Measurements from ENCODE around the gene CZIB.
"Not testable (repeated sequence)": the region's sequence is repeated elsewhere in the genome, so short reads cannot be mapped to it uniquely, and the experiment has no call there.

CZIB gene

DNA sequence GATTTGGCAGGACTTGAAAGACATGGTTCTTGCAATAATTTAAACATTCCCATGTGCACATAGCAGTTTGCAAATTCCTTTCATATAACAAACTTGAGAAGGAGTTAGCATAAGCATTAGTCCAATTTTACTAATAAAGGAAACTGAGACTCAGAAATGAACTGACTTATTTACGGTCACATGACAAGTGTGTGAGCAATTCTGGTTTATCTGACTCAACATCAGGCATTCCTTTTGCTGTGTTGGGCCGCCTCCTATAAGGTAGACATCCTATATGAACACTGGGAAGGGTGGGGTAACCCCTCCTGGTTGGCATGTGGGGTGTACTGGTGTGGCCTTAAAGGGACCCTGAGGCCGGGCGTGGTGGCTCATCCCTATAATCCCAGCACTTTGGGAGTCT, 32.3 kb downstream of the CZIB start:
- DNase-seq, result no peak

DNA sequence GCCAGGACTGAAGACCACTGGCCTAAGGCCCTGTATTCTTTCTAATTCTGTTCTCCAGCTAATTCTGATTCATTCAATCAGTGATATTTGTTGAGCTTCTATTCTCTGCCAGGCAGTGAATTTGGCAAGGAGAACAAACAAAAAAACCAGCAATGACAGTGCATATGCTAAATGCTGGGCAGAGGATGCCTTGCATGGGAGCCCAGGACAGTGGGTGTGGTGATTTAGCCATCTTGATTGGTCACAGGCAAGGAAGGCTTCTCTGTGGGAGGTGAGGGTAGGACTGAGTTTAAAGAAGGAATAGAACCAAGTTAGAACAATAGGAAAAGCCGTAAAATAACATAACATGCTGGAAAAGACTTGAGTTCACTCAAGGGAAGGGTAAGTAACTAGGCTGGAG, 33.0 kb downstream of the CZIB start:
- DNase-seq, result no peak

DNA sequence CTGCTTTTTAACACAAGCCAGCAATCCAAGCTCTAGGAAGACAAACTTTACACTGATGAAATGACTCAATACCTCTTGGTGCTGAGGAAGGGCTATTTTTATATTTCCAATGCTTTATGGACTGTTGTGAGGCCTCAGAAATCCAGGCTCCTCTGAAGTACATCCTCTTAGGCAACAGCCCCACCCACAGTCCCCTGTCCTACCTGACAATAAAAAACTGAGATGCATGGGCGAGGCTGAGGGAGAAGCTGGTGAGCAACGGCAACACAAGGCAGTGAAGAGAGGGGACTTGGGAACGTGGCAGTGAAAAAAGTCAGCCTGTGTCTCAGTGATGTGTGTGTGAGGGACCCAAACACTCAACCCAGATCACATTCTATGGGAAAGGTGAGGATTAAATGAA, 33.9 kb downstream of the CZIB start:
- DNase-seq, result no peak

DNA sequence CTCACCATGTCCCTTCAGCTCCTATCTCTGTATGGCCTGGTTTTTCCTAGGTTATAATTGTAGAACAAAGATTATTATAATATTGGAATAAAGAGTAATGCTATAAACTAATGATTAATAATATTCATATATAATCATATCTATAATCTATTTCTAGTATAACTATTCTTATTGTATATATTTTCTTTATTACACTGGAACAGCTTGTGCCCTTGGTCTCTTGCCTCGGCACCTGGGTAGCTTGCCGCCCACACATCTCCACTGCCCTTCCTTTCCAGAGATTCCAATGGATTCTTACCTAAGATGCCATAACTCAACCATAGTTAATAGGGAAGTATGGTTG, 34.5 kb downstream of the CZIB start:
- DNase-seq, result not testable (repeated sequence)

DNA sequence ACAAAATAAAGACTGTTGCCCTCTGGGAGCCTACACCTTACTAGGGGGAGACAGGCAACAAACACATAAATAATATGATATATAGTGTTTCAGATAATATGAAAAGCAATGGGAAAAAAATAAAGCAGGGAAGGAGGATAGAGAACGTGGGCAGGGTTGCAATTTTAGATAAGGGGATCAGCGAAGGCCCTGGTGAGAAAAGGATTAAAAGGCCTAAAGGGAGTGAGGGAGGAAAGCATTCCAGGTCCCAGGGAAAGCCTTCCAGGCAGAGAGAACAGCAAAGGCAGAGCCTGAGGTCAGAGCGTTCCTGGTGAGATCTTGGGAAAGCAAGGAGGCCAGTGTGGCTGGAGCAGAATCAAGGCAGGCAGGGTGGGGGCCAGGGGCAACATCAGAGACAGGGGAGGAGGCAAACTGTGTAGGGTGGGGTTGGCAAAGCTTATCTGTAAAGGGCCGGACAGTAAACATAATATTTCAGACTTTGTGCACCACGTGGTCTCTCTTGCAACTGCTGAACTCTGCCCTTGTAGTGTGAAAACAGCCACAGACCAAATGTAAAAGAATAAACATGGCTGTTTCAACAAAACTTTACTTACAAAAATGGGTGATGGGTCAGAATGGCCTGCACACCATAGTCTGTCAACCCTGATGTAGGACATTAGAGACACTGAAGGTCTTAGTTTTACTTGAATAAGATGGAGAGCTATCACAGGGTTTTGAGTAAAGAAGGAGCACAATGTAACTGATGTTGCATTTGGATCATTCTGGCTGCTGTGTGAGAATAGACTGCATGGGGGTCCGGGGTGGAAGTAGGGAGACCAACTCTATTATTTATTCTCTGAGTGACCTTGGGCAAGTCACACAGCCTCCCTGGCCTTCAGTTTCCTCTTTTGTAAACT, 37.1 kb downstream of the CZIB start:
- DNase-seq, result no peak

DNA sequence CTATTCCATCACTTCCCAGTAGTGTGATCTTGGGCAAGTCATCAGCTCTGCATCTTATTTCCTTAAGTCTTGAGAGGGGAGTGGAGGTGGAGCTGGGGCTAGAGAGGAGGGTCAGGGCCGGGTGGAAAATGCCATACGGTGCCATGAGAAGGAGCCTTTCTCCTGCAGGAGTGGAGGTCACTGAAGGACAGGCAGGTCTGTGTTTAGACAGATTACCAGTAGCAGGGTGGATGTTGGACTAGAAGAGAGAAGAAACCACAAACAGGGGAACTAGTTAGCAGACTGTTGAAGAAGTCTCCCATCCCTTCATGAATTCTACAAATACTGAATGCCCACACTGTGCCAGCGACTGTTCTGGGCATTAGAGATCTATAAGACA, 37.7 kb downstream of the CZIB start:
- no peak for DNase-seq

DNA sequence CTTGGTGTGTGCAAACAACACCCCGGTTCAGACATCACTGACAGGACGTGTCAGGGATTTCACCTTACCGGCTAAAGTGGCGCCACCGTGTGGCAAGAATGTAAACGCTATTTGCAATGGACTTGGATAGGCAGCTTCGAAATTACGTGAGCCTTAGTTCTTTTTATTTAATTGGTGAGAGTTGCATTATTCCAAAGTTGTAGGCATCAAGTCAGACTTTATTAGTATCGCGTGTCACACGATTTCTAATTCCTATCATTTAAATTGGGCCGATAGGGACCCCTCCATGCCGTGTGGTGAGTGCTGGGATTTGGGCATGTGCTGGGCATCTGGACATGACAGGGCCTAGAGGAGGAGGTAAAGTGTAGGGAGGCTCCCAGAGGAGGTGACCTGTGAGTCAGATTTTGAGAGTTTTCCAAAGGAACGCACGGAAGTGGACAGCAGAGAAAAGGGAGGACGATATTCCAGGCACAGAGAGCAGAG, 38.3 kb downstream of the CZIB start:
- DNase-seq, result peak; percentile 53

DNA sequence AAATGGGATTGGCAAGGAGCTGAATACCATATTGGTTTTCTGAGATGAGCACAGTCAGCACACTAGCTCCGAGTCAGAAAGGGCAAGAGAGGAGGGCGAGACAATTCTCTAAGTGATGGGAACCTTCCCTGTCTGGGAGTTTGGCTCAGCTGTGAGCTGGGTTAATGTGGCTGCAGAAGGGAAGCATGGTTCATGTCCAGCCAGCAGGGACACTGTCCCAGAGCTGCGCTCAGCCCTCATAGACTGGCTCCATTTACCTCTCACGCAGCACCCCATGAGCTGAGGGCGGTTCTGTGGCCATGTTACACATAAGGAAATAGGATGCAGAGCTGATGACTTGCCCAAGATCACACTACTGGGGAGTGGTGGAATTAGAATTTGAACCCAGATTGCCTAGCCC, 39.5 kb downstream of the CZIB start:
- DNase-seq, result no peak

DNA sequence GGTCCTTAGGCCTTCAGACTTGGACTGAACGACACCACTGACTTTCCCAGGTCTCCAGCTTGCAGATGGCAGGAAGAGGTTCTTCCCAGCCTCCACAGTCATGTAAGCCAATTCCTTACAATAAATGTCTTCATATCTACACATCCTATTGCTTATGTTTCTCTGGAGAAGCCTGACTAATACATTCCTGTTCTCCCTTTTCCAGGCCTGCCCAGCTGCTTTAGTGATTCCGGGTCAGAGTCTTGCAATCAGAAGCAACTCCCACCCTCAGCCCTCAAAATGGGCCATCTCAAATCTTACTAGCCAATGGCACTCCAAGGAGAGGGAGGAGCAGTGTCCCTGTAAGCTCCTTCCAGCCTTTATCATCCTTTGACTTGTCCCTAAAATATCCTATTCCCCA, 40.2 kb downstream of the CZIB start:
- no peak for DNase-seq

DNA sequence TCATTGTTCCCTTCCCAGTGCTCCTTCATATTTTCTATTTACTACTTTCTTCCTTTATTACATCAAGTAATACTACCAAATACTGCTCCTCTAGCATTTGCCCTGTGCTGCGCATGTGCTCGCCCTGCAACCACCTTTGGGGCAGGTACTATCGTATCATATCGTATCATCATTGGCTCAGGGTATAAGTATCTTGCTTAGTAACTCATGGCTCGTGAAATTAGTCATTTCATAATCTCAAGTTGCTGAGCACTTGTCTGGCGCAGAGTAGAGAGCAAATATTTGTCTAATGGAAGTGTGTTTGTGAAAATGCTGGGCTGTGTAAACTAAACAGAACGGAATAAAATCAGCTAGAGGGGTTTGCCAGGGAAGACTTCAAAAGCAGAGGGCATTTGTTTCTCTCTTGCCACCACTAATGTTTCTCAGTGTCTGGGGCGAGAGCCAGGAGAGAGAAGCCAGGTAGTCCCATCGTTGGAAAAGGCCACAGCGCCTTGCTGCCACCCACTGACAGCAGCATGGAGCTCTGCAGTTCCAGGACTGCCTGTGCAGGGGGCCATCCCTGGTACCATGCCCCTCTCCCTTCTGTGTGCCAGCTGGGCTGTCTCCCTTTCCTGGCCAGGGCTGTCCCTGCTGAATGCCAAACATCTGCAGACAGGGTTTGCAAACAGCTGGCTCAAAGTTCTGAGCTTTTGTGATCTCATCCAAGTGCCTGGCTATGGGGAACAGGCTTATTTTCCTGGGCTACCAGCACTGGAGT, 43.8 kb downstream of the CZIB start:
- DNase-seq, result peak; percentile 93

DNA sequence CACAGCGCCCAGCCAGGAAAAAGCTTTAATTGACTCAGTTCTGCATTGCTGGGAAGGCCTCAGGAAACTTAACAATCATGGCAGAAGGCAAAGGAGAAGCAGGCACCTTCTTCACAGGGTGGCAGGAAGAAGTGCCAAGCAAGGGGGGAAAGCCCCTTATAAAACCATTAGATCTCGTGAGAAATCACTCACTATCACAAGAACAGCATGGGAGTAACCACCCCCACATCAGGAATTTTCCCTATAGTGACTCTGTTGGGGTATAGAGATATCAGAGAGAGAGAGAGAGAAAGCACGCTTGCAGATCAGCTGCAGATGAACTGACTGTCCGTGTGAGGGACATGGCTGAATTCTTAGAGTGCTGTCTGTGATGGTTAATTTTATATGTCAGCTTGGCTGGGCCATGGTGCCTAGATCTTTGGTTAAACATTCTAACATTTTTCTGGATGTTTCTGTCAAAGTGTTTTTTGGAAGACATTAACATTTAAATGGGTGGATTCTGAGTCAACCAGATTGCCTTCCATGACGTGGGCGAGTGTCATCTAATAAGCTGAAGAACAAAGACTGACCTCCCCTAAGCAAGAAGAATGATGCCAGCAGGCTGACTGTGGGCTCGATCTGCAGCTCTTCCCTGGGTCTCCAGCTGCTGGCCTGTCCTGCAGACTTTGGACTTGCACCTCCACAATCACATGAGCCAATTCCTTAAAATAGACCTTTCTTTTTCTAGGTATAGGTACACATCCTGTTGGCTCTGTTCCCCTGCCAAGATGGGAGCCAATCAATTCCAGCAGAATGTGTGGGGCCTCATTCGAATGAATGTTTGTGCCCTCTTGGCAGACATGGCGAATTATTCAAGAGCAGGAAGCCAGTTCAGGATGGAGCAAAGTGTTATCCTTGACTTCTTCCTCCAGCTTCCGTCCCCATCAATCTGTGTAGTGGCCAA, 45.2 kb downstream of the CZIB start:
- DNase-seq, result no peak

DNA sequence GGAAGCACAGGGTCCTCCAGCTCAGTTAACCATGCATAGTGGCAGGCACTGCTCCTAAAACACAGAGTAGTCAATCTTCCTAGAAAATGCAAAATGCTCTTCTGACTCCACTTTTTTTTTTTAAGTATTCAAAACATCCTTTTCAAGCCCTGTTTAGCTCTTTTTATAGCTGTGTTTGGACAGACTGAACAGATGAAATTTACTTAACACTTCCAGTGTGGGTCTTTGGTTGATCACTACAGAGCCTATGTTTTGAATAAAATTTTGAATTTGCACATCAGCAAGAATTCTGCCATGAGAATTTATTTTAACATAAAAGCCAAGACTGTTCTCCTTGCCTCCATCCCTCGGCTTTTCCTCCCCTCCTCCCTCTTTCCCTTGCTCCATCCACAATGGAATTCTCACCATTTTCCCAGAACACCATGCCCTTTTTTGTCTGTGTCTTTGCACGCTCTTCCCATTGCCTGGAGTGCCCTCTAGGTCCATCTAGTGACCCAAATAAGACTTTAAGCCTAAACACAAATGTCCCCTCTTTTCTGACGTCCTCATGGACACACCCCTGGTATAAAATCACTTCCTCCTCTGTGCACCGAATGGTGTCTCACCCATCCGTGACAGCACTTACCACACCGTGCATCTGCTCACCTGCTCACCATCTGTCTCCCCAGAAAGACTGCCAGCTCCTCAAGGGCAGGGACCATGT, 47.9 kb downstream of the CZIB start:
- peak; percentile 47 for DNase-seq

DNA sequence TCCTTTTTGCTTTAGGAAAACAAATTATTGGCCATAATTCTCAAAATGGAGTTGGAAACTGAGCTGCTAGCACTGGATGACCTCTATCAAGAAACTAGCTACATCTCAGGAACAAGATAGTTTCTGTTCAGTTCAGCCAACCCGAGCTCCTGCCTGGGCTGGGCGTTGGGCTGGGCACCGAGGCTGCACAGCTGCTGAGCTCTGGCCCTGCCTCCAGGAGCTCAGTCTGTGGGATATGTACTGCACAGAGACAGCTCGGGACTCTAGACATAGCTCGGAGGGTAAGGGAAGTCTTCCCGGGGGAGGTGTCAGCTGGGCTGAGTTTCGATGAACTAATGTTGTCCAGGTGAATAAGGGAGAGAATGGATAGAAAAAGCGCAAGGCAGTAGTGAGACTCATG, 53.5 kb downstream of the CZIB start:
- DNase-seq, result no peak

DNA sequence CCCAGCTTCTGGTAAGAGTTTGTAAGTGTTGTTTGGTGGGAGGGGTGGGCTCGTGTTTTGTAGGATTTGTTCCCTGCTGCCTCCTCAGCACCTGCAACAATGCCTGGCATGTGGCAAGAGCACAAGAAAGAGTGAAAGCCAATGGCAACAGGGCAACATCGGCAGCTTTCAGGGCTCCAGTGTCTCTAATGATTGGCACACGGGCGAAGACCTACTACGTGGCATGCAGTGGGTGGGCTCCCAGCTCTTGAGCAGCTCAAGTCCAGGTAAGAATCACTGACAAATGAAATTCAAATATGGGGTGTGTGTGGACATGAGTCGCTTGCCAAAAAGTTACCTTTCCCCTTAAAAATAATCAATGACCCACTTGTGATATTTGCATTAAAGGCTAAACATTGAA, 54.1 kb downstream of the CZIB start:
- DNase-seq, result no peak

DNA sequence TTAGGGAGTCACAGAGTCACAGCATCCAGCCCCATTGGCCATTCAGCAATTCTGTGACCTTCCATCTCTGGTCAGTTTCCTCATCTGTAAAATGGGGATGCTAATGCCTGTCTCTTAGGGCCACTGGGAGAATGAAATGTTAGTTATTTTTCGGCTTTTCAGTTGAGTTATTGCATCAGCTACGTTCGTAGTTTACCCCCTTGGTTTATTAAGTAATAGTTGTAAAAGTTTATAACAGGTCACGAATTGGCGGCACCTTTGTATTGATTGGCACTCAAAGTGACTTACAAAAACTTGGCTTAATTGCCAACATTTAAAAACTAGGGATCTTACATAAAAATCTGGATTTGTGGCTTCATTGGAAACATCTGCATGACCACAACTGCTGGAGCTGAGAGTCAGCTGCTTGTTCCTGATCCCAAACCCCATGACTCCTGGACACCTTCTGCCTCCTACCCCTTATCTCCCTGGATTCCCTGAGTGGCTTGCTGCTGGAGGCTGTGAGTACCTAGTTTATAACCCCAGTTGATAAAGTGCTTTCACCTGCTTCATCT, 54.9 kb downstream of the CZIB start:
- no peak for DNase-seq
